ENCODE data around the gene INSL6.
"Not testable (repeated sequence)": the region's sequence is repeated elsewhere in the genome, so short reads cannot be mapped to it uniquely, and the experiment has no call there.

The INSL6 gene, protein sequence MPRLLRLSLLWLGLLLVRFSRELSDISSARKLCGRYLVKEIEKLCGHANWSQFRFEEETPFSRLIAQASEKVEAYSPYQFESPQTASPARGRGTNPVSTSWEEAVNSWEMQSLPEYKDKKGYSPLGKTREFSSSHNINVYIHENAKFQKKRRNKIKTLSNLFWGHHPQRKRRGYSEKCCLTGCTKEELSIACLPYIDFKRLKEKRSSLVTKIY

DNA sequence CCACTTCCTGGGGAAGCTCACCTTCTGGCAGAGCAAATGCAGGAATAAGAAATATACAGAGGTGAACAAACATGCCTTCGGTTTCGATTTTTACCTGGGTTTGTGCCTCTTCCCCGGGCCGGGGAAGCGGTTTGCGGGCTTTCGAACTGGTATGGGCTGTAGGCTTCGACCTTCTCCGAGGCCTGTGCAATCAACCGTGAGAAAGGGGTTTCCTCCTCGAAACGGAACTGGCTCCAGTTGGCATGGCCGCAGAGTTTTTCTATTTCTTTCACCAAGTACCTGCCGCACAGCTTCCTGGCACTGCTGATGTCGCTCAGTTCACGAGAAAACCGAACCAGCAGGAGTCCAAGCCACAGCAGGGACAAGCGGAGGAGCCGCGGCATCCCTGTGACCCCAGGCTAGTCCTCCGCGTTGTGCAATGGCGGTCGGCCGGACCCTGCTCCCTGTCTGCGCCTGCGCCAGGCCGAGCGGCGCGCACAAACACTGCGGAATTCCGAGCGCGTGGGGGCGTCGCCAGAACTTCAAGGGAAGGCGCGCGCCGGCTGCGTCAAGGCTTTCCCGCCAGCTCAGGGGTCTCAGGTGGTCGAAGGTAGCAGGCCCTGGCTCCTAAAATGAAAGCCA, at the start of gene INSL6:
TSS of gene INSL6 (minus strand) at position 420 of the 621 bp plus-strand sequence. CDS start at position 383, 37 bp downstream.
- DNase-seq (ENCODE audit: low read depth in 2 of 2) = no peak

DNA sequence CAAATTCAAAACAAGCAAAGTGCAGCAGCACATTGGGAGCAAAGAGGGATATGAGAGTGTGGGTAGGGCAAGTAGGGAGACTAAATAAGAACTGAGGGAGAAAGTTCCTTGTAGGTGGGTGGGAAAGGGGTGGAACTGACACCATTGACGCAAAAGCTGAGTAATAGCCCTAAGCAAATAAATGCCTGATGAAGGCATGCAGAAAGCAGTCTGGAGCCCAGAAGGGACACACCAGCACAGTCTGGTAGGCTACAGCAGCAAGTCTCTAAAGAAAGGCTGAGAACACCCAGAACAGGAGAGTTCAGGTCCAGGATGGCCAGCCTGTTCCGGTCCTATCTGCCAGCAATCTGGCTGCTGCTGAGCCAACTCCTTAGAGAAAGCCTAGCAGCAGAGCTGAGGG, 45.8 kb upstream of the INSL6 start, which contains the start of gene INSL4:
TSS of gene INSL4 (plus strand) at position 208 of the 400 bp plus-strand sequence. CDS start at position 313, 105 bp downstream.
- DNase-seq (ENCODE audit: low read depth in 2 of 2) = no peak

DNA sequence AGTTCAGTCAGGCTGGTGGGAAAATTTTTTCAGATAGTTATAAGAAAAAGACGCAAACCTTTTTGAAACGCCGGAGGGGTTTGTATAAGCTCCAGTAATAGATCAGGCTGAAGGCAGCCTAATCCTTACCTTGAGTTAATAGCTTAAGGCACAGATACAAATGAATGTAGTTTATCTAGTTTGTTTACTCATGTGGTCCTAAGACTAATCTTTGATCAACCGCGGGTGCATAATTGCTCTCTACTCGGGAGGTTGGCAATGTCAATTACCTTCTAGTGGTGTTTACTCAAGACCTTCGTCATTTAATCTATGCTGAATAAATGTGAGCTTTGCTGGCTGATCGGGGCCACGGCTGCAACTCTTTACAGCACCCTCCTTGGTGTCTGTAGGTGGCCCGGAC, 45.1 kb upstream of the INSL6 start:
- DNase-seq (ENCODE audit: low read depth in 2 of 2) = no peak

DNA sequence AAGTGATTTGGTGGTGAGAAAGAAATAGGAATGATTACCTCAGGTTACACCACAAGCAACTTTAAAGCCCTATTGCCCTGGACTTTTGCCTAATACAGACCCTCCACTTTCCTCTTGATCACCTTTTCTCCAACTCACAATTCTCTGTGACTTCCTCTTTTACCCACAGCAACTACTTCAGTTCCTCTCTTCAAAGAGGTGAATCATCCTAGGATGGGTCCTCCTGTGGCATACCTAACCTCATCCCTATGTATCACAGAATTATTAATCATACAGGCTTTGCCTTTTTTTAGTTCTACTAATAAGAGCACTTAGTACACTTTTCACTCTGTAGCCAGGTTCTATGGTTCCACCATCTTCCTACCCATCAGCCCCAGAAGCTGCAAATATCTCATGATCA, 19.6 kb upstream of the INSL6 start:
- DNase-seq (ENCODE audit: low read depth in 2 of 2) = no peak

DNA sequence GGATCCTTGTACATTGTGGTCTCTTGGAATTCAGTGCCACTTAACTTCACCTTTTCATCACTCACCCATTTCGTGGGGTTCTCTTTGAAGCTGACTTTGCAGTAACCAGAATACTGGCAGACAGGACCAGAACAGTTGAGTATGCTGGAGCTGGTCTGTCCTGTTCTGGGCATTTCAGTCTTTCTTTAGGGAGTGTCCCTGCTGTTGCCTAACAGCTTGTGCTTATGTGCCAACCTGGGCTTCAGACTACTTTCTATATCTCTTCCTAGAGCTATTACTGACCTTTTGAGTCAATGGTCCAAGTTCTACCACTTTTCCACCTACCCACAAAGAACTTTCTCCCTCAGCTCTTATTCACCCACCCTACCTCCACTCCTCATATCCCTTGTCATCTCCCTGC, 10.0 kb upstream of the INSL6 start:
- DNase-seq (ENCODE audit: low read depth in 2 of 2) = no peak

DNA sequence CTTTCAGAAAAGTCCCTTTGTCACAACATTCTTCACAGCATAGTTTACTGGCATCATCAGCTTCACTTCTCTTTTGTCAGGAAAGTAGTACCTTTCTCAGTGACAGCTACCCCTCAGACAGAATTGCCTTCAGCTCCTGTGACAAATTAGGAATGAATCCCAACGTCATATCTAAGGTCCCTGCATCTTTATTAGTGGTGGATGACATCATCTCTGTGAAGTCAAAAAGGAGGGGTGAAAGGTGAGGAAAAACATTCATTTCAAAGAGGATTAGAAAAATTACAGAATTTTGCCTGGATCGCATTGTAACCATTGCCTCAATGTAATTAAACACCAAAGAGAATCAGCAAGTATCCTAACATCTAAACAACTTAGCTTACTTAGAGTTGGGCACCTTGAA, 7.9 kb upstream of the INSL6 start:
- DNase-seq (ENCODE audit: low read depth in 2 of 2) = no peak

DNA sequence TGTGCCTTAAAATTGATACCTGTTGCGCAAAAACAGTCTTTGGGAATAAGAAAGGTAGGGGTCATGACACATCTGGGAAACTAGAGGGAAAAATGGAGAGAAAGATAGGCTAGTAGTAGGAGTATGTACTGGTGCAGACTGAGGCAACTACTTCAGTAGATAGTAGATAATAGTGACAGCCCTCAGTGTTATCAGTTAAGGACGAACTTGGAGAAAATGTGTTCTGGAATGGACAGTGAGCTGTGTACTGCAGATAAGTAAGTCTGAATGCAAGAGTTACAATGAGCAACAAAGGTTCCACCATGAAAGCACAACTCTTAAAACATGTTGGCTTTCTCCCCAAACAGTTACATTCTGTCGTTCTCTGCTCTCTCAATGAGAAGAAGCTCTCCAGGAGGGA, 6.5 kb upstream of the INSL6 start:
- no peak for DNase-seq (ENCODE audit: low read depth in 2 of 2)

DNA sequence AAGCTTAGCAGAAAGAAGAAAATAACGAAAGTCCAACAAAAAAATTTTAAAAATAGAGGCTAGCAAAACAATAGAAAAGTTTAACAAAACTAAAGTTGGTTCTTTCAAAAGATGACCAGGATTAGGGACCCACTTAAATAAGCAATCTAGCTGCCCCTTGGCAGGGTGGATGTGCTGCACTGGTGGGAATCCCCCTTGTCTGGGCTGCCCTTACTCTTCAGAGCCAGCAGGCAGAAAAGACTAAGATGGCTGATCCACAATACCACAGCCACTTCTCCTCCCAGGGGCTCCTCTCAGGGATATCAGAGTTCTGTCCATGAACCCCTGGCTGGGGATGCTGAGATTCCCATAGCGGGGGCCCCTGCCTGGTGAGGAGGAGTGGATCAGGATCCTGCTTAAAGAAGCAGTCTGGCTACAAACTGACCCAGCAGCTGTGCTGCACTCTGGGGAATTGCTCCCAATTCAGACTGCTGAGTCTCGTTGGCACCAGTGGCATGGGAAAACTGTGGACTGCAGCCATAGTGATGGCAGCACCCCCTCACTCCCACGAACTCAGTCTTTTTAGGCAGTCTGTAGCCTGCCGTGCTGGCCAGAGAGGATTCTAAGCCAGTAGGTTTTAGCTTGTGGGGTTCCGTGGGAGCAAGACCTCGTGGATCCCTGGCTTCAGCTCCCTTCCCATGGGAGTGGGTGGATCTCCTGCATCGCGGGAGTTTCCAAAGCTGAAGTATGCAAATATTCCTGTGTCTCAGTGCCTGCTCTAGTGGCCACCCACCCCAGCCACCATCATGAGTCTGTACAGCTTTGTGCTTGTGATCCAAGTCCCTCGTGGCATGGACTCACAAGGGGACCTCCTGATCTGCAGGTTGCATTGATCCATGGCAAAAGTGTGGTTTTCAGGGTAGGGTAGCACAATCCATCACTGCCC, 2.9 kb upstream of the INSL6 start:
- DNase-seq (ENCODE audit: low read depth in 2 of 2) = no peak

DNA sequence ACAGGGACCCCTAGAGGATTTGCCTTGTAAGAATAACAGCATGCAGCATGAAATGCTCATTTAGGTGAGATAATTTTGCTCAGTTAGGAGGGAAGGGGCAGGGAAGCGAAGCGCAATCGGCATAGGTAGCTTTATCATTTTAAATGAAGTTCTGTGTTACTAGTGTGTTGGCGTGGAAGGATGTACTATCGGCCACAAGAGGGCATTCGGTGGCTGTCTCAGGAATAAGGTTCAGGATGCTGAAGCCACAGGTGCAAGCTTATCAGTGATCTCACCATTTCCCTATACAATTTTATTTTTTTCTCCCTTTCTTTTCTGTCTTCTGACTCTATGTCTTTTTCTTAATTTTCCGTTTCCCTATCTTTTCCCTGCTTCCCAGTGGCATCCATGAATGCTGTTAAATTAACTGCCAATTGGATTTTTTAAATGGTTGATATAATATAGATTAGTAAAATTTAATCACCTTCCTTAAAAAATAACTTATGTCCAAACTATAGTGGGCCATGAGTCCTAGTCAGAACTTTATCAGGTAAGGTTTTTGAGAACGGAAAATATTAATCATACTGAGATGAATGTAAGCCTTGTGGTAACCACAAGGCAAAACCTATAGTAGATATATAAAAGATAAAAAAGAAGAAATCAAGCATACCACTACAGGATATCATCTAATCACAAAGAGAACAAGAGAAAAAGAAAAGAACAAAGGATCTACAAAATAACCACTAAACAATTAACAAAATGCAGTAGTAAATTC, 1.2 kb upstream of the INSL6 start:
- peak in 1 of 2 donors; percentile 27 for DNase-seq (ENCODE audit: low read depth in 2 of 2)

DNA sequence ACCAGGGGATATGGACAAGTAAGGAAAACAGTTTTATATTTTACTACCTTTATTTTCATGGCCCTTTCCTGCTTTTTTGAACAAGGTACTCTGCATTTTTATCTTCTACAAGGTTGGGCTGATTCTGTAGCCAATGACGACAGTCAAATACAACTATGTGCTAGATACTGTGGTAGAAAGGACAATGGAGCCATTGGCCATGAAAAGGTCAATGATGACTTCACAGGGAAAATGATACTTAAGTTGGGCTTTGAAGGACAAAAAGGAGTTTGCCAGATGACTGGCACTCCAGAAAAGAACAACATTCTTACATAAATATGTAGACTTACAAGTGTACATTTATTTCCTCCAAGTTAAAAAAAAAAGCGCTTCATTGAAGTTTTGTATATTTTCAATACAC, 663 bp downstream of the INSL6 start:
- DNase-seq (ENCODE audit: low read depth in 2 of 2) = no peak

DNA sequence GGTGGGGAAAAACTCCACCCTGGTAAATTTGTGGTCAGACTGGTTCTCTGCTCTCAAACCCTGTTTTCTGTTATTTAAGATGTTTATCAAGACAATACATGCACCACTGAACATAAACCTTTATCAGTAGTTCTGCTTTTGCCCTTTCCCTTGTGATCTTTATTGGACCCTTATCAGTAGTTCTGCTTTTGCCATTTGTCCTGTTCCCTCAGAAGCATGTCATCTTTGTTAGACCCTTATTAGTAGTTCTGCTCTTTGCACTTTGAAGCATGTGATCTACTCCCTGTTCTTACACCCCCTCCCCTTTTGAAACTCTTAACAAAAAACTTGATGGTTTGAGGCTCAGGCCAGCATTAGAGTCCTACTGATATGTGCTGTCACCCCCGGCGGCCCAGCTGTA, 4.8 kb downstream of the INSL6 start:
- DNase-seq (ENCODE audit: low read depth in 2 of 2) = not testable (repeated sequence)

DNA sequence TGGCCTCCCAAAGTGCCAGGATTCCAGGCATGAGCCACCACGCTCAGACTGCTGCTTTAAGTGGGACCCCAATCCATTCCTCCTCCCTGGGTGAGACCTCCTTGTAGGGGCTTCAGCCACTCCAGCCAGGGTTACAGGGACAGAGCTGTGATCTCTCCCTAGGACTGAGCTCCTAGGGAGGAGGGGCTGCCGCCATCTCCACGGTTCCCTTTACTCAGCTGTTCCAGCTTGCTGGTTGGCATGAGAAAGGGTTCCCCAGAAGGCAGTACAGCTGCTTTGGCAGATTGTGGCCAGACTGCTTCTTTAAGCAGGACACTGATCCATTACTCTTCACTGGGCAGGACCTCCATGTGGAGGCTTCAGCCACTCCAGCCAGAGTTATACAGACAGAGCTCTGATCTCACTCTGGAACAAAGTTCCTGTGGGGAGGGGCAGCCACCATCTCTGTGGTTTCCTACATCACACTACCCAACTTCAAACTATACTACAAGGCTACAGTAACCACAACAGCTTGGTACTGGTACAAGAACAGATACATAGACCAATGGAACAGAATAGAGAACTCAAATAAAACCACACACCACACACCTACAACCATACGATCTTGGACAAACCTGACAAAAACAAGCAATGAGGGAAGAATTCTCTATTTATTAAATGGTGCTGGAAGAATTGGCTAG, 7.2 kb downstream of the INSL6 start:
- DNase-seq (ENCODE audit: low read depth in 2 of 2) = no peak

DNA sequence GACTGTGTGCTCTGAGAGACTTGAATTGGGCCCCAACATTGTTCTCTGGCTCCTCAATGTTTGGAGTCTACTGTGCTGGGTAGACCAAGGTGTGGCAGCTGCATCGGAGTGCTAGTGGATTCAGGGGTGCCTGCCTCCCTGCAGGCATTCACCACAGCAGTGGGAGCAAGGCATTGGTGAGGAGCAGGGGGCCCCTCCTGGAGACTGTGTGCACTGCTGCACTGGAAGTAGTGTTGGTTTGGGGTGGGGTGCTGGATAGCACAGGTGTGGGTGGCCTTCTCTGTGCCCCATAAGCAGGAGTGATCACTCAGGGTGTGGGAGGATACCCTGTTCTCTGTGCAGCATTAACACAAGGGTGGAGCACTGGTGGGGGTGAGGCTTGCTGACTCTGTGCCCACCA, 39.2 kb downstream of the INSL6 start:
- no peak for DNase-seq (ENCODE audit: low read depth in 2 of 2)

DNA sequence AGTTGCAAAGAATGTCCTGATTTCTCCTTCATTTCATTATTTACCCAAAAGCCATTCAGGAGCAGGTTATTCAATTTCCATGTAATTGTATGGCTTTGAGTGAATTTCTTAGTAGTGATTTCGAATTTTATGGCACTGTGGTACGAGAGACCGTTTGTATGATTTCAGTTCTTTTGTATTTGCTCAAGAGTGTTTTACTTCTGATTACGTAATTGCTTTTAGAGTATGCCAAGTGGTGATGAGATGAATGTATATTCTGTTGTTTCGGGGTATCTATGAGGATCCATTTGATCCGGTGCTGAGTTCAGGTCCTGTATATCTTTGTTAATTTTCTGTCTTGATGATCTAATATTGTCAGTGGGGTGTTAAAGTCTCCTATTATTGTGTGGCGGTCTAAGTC, 41.2 kb downstream of the INSL6 start:
- no peak for DNase-seq (ENCODE audit: low read depth in 2 of 2)

DNA sequence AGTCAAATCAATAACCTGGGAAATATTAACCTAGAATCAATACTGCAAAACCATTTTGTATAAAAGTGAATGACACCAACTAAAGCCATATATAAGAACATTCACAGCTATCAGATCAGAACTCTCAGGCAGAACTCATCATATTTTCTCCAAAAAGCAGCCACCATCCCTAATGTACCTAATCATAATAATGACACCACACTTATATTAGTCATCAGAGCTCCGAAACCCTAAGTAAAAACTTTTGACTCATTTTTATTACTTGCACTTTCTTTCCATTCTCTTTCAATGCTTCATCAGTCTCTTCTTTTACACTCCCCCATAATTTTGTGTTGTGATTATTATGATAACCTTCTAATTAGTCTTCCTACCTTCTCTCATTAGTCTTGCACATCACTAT, 45.3 kb downstream of the INSL6 start:
- no peak for DNase-seq (ENCODE audit: low read depth in 2 of 2)

DNA sequence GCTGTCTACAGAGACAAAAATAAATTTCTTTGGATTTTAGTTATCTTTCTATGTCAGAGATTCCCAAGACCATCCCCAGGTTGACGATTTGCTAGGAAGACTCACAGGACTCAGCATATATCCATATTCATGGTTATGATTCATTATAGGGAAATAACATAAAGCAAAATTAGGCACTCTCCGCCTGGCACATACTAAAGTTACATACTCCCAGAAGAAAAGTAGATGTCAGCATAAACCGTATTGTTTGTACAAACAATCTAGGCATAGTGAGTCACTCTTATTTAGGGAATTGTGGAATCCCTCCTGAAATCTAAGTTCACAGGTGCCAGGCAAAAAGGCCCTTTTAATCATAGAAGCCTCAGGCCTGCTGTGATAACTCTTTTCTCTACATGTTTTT, 62.9 kb downstream of the INSL6 start:
- no peak for DNase-seq (ENCODE audit: low read depth in 2 of 2)

DNA sequence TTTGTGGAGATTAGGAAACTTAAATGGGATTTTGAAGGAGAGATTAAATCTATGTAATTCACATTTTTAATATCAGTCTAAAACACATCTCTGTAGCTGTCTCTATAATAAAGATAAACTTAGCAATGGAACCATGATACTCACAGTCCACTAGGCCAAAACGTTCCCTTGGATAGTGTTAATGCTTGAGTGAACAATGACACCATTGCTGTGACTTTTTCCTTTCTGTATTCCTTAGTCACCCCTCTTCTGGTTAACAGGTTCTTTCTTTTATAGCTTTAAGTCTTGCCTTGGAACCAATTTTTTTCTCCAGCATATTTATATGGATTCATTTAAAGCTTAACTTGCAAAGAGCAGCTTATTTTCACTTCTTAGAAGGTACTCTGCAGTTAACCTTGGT, 63.3 kb downstream of the INSL6 start:
- DNase-seq (ENCODE audit: low read depth in 2 of 2) = no peak

DNA sequence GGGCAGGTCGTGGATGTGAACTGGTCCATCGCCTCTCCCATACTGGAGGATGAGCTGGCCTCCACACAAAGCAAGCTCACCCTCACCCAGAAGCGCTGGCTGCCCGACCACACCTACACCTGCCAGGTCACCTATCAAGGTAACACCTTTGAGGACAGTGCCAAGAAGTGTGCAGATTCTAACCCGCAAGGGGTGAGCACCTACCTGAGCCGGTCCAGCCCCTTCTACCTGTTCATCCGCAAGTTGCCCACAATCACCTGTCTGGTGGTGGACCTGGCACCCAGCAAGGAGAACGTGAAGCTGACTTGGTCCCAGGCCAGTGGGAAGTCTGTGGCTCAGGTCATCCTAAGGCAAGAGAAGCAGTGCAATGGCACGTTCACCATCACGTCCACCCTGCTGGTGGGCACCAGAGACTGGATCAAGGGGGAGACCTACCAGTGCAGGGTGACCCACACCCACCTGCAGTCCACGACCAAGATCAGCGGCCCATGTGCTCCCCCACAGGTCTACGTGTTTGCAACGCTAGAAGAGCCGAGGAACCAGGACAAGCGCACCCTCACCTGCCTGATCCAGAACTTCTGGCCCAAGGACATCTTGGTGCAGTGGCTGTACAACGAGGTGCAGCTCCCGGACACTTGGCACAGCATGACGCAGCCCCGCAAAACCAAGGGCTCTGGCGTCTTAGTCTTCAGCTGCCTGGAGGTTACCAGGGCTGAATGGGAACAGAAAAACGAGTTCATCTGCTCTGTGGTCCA, 71.3 kb downstream of the INSL6 start:
- DNase-seq (ENCODE audit: low read depth in 2 of 2) = no peak
